ENCODE results near the gene ZNF22. TPM values are rescaled to one million over a fixed set of nuclear protein-coding genes. Genes with fewer than 3 reads are reported as not detected.

ZNF22 gene
- total RNA-seq, 1 donor from 2014 or later, result 23.1 TPM

GRCh38 chr10:44960088-44960460 lies 40.6 kb upstream of the ZNF22 start:
- intact Hi-C loops (cut with micrococcal nuclease), result no loop called here
- Mint-ChIP-seq H3K27me3 (ENCODE audit: insufficient read depth) (no peaks in the 10 kb centered on the region), H3K27ac (no peak overlapping the region), H3K4me3 (peak overlapping the region; percentile 87), H3K4me1 (ENCODE audit: low read depth) (peaks cover 25% of the 10 kb centered on the region), H3K36me3 (ENCODE audit: low read depth) (peaks cover 5% of the 10 kb centered on the region), H3K9me3 (no peaks in the 10 kb centered on the region)
- DNase-seq (ENCODE audit: low spot score), result no peak

- Mint-ChIP-seq H3K9me3 (no peaks in the 10 kb centered on the region), H3K36me3 (ENCODE audit: low read depth) (peaks cover 5% of the 10 kb centered on the region), H3K27me3 (ENCODE audit: insufficient read depth) (no peaks in the 10 kb centered on the region), H3K4me1 (ENCODE audit: low read depth) (peaks cover 31% of the 10 kb centered on the region), H3K27ac (no peak overlapping the region), H3K4me3 (peak overlapping the region; percentile 87)
- DNase-seq (ENCODE audit: low spot score), result no peak
- intact Hi-C loops (cut with micrococcal nuclease), result no loop called here
These were observed 40.1 kb upstream of the ZNF22 start for GRCh38 chr10:44960482-44961229.

GRCh38 chr10:44961230-44961571 lies 39.5 kb upstream of the ZNF22 start:
- H3K27ac Mint-ChIP-seq, result no peak overlapping the region
- intact Hi-C loops (cut with micrococcal nuclease), result no loop called here
- no peak overlapping the region for H3K4me3 Mint-ChIP-seq
- H3K9me3 Mint-ChIP-seq, result no peaks in the 10 kb centered on the region
- H3K36me3 Mint-ChIP-seq (ENCODE audit: low read depth), result peaks cover 3% of the 10 kb centered on the region
- peaks cover 36% of the 10 kb centered on the region for H3K4me1 Mint-ChIP-seq (ENCODE audit: low read depth)
- no peaks in the 10 kb centered on the region for H3K27me3 Mint-ChIP-seq (ENCODE audit: insufficient read depth)
- no peak for DNase-seq (ENCODE audit: low spot score)

GRCh38 chr10:44961931-44962750 lies 38.6 kb upstream of the ZNF22 start:
- peaks cover 39% of the 10 kb centered on the region for H3K4me1 Mint-ChIP-seq (ENCODE audit: low read depth)
- H3K9me3 Mint-ChIP-seq, result no peaks in the 10 kb centered on the region
- H3K36me3 Mint-ChIP-seq (ENCODE audit: low read depth), result no peaks in the 10 kb centered on the region
- intact Hi-C loops (cut with micrococcal nuclease), result no loop called here
- H3K27me3 Mint-ChIP-seq (ENCODE audit: insufficient read depth), result no peaks in the 10 kb centered on the region
- no peak for DNase-seq (ENCODE audit: low spot score)
- H3K4me3 Mint-ChIP-seq, result no peak overlapping the region
- H3K27ac Mint-ChIP-seq, result no peak overlapping the region

- no peaks in the 10 kb centered on the region for H3K27me3 Mint-ChIP-seq (ENCODE audit: insufficient read depth)
- DNase-seq (ENCODE audit: low spot score), result no peak
- peaks cover 49% of the 10 kb centered on the region for H3K4me1 Mint-ChIP-seq (ENCODE audit: low read depth)
- intact Hi-C loops (cut with micrococcal nuclease), result no loop called here
- H3K27ac Mint-ChIP-seq, result no peak overlapping the region
- no peaks in the 10 kb centered on the region for H3K36me3 Mint-ChIP-seq (ENCODE audit: low read depth)
- H3K4me3 Mint-ChIP-seq, result no peak overlapping the region
- no peaks in the 10 kb centered on the region for H3K9me3 Mint-ChIP-seq
These were observed 37.6 kb upstream of the ZNF22 start for GRCh38 chr10:44962870-44963738.

- intact Hi-C loops (cut with micrococcal nuclease), result no loop called here
- Mint-ChIP-seq H3K27me3 (ENCODE audit: insufficient read depth) (no peaks in the 10 kb centered on the region), H3K9me3 (no peaks in the 10 kb centered on the region), H3K27ac (no peak overlapping the region), H3K4me3 (no peak overlapping the region), H3K4me1 (ENCODE audit: low read depth) (peaks cover 49% of the 10 kb centered on the region), H3K36me3 (ENCODE audit: low read depth) (no peaks in the 10 kb centered on the region)
- no peak for DNase-seq (ENCODE audit: low spot score)
These were observed 36.7 kb upstream of the ZNF22 start for GRCh38 chr10:44963772-44964633.

GRCh38 chr10:44965104-44965503 lies 35.6 kb upstream of the ZNF22 start:
- Mint-ChIP-seq H3K27me3 (ENCODE audit: insufficient read depth) (no peaks in the 10 kb centered on the region), H3K4me3 (no peak overlapping the region), H3K36me3 (ENCODE audit: low read depth) (no peaks in the 10 kb centered on the region), H3K9me3 (no peaks in the 10 kb centered on the region), H3K4me1 (ENCODE audit: low read depth) (peaks cover 55% of the 10 kb centered on the region), H3K27ac (peak overlapping the region; percentile 24)
- intact Hi-C loops (cut with micrococcal nuclease), result loop anchor here (5.0 kb wide), 1 partner anchor 88 kb away; no protein-coding TSS in a partner anchor
- no peak for DNase-seq (ENCODE audit: low spot score)

GRCh38 chr10:44965651-44966097 lies 35.0 kb upstream of the ZNF22 start:
- no peak for DNase-seq (ENCODE audit: low spot score)
- H3K27ac Mint-ChIP-seq, result peak overlapping the region; percentile 63
- no peaks in the 10 kb centered on the region for H3K27me3 Mint-ChIP-seq (ENCODE audit: insufficient read depth)
- H3K4me3 Mint-ChIP-seq, result peak overlapping the region; percentile 4
- H3K36me3 Mint-ChIP-seq (ENCODE audit: low read depth), result no peaks in the 10 kb centered on the region
- H3K4me1 Mint-ChIP-seq (ENCODE audit: low read depth), result peaks cover 49% of the 10 kb centered on the region
- intact Hi-C loops (cut with micrococcal nuclease), result loop anchor here (1.0 to 5.0 kb wide), 2 partner anchors 10 to 88 kb away; no protein-coding TSS in a partner anchor
- H3K9me3 Mint-ChIP-seq, result no peaks in the 10 kb centered on the region

GRCh38 chr10:44966129-44966815 lies 34.5 kb upstream of the ZNF22 start:
- Mint-ChIP-seq H3K36me3 (ENCODE audit: low read depth) (no peaks in the 10 kb centered on the region), H3K4me3 (peak overlapping the region; percentile 4), H3K27me3 (ENCODE audit: insufficient read depth) (no peaks in the 10 kb centered on the region), H3K27ac (peak overlapping the region; percentile 63), H3K9me3 (no peaks in the 10 kb centered on the region), H3K4me1 (ENCODE audit: low read depth) (peaks cover 45% of the 10 kb centered on the region)
- no peak for DNase-seq (ENCODE audit: low spot score)
- intact Hi-C loops (cut with micrococcal nuclease), result loop anchor here (1.0 to 5.0 kb wide), 2 partner anchors 9 to 89 kb away; no protein-coding TSS in a partner anchor

GRCh38 chr10:44966816-44967509 lies 33.8 kb upstream of the ZNF22 start:
- no peak overlapping the region for H3K27ac Mint-ChIP-seq
- intact Hi-C loops (cut with micrococcal nuclease), result loop anchor here (1.0 to 5.0 kb wide), 3 partner anchors 8 to 90 kb away; partner anchors contain the start of gene RASSF4
- H3K4me1 Mint-ChIP-seq (ENCODE audit: low read depth), result peaks cover 45% of the 10 kb centered on the region
- H3K27me3 Mint-ChIP-seq (ENCODE audit: insufficient read depth), result no peaks in the 10 kb centered on the region
- no peak for DNase-seq (ENCODE audit: low spot score)
- no peak overlapping the region for H3K4me3 Mint-ChIP-seq
- no peaks in the 10 kb centered on the region for H3K36me3 Mint-ChIP-seq (ENCODE audit: low read depth)
- no peaks in the 10 kb centered on the region for H3K9me3 Mint-ChIP-seq

- H3K27ac Mint-ChIP-seq, result peak overlapping the region; percentile 54
- no peaks in the 10 kb centered on the region for H3K27me3 Mint-ChIP-seq (ENCODE audit: insufficient read depth)
- H3K9me3 Mint-ChIP-seq, result no peaks in the 10 kb centered on the region
- DNase-seq (ENCODE audit: low spot score), result no peak
- intact Hi-C loops (cut with micrococcal nuclease), result loop anchor here (1.0 to 5.0 kb wide), 2 partner anchors 8 to 90 kb away; partner anchors contain the start of gene RASSF4
- H3K4me3 Mint-ChIP-seq, result no peak overlapping the region
- H3K36me3 Mint-ChIP-seq (ENCODE audit: low read depth), result no peaks in the 10 kb centered on the region
- peaks cover 45% of the 10 kb centered on the region for H3K4me1 Mint-ChIP-seq (ENCODE audit: low read depth)
These were observed 33.1 kb upstream of the ZNF22 start for GRCh38 chr10:44967616-44968015.
